ENCODE data around the gene SPAG5. TPM values are rescaled to one million over a fixed set of nuclear protein-coding genes. Genes with fewer than 3 reads are reported as not detected.
"Not testable (repeated sequence)": the region's sequence is repeated elsewhere in the genome, so short reads cannot be mapped to it uniquely, and the experiment has no call there.

Gene SPAG5
- total RNA-seq, 4 donors from 2014 or later = 8.9 to 21.5 (median 13.6) TPM

DNA sequence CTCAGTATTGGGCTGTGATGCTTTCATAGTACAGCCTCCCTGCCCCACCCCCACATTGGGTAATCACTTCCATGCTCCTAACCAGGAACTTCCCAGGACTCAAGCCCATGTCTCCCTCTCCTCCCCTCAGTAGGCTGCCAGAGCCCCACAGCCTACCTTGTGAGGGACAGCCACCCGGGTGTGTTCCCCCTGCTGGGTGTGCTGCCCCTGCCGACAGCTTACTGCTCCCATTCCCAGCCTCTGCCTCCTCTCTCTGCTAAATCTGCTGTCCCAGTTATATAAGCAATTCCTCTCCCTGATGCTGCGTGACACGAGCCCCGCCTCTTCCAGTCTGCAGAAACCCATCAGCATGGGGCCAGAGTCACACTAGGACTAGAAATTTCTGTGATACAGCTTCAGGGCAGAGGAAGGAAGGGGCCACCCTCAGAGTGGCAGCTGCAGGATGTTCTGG is 15.1 kb upstream of the SPAG5 start, which contains the start of gene RSKR:
Gene RSKR (minus strand): TSS at position 255 of the 451 bp plus-strand sequence. CDS start 24 bp downstream, at position 231.
- intact Hi-C loops (cut with DNase I; ENCODE audit: low total_unique reads) = loop anchor here (5.0 kb wide), 1 partner anchor 122 kb away; no protein-coding TSS in a partner anchor
- WGBS, 2 donors (ENCODE audit: low coverage in 1 of 2) = 69 to 80% methylated on average over 3 to 5 of the region's 5 CpGs
- DNase-seq = no peak
- H3K27ac ChIP-seq = no peak within 1 kb of the TSS
- TF ChIP-seq POLR2A (IDR thresholded peaks at IDR 0.05) (no peak), EP300 (IDR thresholded peaks at IDR 0.05; ENCODE audit: low read depth) (no peak), CTCF (IDR thresholded peaks at IDR 0.05) (no peak), POLR2AphosphoS5 (IDR thresholded peaks at IDR 0.05) (no peak)
- no peaks in the 10 kb centered on the region for H3K9me3 ChIP-seq
- no peak within 1 kb of the TSS for H3K4me3 ChIP-seq
- no peaks in the 10 kb centered on the region for H3K27me3 ChIP-seq
- in situ Hi-C loops (cut with MboI; ENCODE audit: low pct_ligation_motif_present in 1 of 4, low pct_unique_long_range_greater_than_20kb in 1 of 4, low sequenced_read_pairs in 3 of 4) = loop anchor here in 2 of 4 donors (10.0 kb wide), 1 partner anchor 119 kb away; no protein-coding TSS in a partner anchor
- H3K36me3 ChIP-seq = peaks cover 0 to 49% (median 20%) of the 10 kb centered on the region in 4 donors
- peaks cover 0 to 3% (median 0%) of the 10 kb centered on the region in 4 donors for H3K4me1 ChIP-seq

DNA sequence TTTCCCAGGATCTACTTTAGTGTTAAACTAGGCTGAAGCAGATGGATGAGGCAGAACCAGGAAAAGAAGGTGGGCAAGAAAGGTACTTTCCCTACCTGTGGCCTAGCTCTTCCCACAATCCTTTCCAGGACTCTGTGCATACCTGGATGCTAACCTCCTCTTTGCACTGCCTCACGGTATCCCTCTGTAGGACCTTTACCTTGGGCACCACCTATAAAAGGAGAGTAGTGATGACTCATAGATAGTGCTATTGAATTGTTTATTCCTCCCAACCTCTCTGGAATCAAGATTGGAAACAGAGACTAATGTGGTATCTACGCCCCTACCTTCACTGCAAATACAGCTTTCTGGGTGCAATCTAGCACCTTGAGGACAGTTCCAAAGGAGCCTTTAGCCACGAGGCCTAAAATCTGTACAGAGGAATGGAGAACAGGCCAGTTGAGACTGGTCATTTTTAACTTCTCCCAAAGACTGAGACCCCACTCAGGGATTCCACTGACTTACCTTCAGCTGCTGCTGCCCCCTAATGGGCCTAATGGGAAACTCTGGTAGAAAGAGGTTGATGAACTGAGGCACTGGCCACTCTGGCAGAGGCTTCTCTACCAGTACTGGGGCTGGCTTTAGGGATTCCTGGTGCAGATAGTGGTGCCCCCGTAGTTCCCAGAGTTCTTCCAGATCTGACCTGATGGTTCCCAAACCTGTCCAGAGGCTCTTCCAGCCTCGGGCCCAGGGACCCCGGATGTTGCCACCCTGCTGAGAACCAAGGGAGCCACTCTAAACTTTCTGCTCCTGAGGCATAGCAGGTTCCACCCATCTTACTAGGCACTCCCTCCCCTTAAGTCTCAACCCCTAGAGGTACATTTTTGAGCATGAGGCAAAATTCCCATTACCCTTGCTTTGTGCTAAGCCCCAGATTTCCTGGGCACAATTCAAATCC is 14.4 kb upstream of the SPAG5 start:
- intact Hi-C loops (cut with DNase I; ENCODE audit: low total_unique reads) = loop anchor here (5.0 kb wide), 1 partner anchor 121 kb away; no protein-coding TSS in a partner anchor

GRCh38 chr17:28612531-28612930 is 13.7 kb upstream of the SPAG5 start:
- TF ChIP-seq EP300 (IDR thresholded peaks at IDR 0.05; ENCODE audit: low read depth) (no peak), POLR2A (IDR thresholded peaks at IDR 0.05) (no peak), CTCF (IDR thresholded peaks at IDR 0.05) (no peak), POLR2AphosphoS5 (IDR thresholded peaks at IDR 0.05) (no peak)
- H3K4me1 ChIP-seq = peaks cover 0 to 3% (median 0%) of the 10 kb centered on the region in 4 donors
- H3K36me3 ChIP-seq = peaks cover 0 to 35% (median 13%) of the 10 kb centered on the region in 4 donors
- intact Hi-C loops (cut with DNase I; ENCODE audit: low total_unique reads) (loop anchor here (5.0 kb wide), 1 partner anchor 120 kb away; no protein-coding TSS in a partner anchor), in situ Hi-C loops (cut with MboI; ENCODE audit: low pct_ligation_motif_present in 1 of 4, low pct_unique_long_range_greater_than_20kb in 1 of 4, low sequenced_read_pairs in 3 of 4) (loop anchor here in 2 of 4 donors (10.0 kb wide), 1 partner anchor 118 kb away; no protein-coding TSS in a partner anchor)
- no peak for DNase-seq
- WGBS, 2 donors (ENCODE audit: low coverage in 1 of 2) = 61 to 63% methylated on average over 2 of the region's 2 CpGs
- H3K27me3 ChIP-seq = no peaks in the 10 kb centered on the region
- no peak overlapping the region for H3K27ac ChIP-seq
- H3K4me3 ChIP-seq = no peak overlapping the region
- no peaks in the 10 kb centered on the region for H3K9me3 ChIP-seq

More for the DNA sequence above, 14.4 kb upstream of the SPAG5 start:
- H3K27me3 ChIP-seq = no peaks in the 10 kb centered on the region
- peaks cover 0 to 3% (median 0%) of the 10 kb centered on the region in 4 donors for H3K4me1 ChIP-seq
- no peak overlapping the region for H3K27ac ChIP-seq
- in situ Hi-C loops (cut with MboI; ENCODE audit: low pct_ligation_motif_present in 1 of 4, low pct_unique_long_range_greater_than_20kb in 1 of 4, low sequenced_read_pairs in 3 of 4) = loop anchor here in 2 of 4 donors (10.0 kb wide), 1 partner anchor 118 kb away; no protein-coding TSS in a partner anchor
- TF ChIP-seq CTCF (IDR thresholded peaks at IDR 0.05) = peak; percentile 52 to 61 (median 56)
- no peak for TF ChIP-seq POLR2A (IDR thresholded peaks at IDR 0.05)
- no peak overlapping the region for H3K4me3 ChIP-seq
- 82% methylated on average over 6 of the region's 6 CpGs; no CpG with 5 or more reads in 1 of the 2 donors for WGBS, 2 donors (ENCODE audit: low coverage in 1 of 2)
- peak; percentile 21 for DNase-seq
- no peaks in the 10 kb centered on the region for H3K9me3 ChIP-seq
- H3K36me3 ChIP-seq = peaks cover 0 to 41% (median 17%) of the 10 kb centered on the region in 4 donors

GRCh38 chr17:28610376-28610775 is 11.6 kb upstream of the SPAG5 start:
- WGBS, 2 donors (ENCODE audit: low coverage in 1 of 2) = 42 to 68% methylated on average over 8 of the region's 8 CpGs
- Histone ChIP-seq H3K4me1 (peaks cover 0 to 3% (median 0%) of the 10 kb centered on the region in 4 donors), H3K36me3 (peaks cover 0 to 13% (median 4%) of the 10 kb centered on the region in 4 donors), H3K27me3 (no peaks in the 10 kb centered on the region), H3K4me3 (no peak overlapping the region), H3K9me3 (no peaks in the 10 kb centered on the region), H3K27ac (peak overlapping the region in 2 of 4 donors; percentile 16 to 32)
- intact Hi-C loops (cut with DNase I; ENCODE audit: low total_unique reads) (loop anchor here (5.0 kb wide), 1 partner anchor 118 kb away; no protein-coding TSS in a partner anchor), in situ Hi-C loops (cut with MboI; ENCODE audit: low pct_ligation_motif_present in 1 of 4, low pct_unique_long_range_greater_than_20kb in 1 of 4, low sequenced_read_pairs in 3 of 4) (loop anchor here in 2 of 4 donors (10.0 kb wide), 1 partner anchor 116 kb away; no protein-coding TSS in a partner anchor)
- peak; percentile 17 for DNase-seq
- no peak for TF ChIP-seq POLR2AphosphoS5 (IDR thresholded peaks at IDR 0.05)
- TF ChIP-seq CTCF (IDR thresholded peaks at IDR 0.05) = no peak
- no peak for TF ChIP-seq POLR2A (IDR thresholded peaks at IDR 0.05)
- TF ChIP-seq EP300 (IDR thresholded peaks at IDR 0.05; ENCODE audit: low read depth) = no peak

DNA sequence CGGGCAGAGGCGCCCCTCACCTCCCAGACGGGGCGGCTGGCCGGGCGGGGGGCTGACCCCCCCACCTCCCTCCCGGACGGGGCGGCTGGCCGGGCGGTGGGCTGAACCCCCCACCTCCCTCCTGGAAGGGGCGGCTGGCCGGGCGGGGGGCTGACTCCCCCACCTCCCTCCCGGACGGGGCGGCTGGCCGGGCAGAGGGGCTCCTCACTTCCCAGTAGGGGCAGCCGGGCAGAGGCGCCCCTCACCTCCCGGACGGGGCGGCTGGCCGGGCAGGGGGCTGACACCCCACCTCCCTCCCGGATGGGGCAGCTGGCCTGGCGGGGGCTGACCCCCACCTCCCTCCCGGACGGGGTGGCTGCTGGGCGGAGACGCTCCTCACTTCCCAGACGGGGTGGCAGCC is 5.2 kb upstream of the SPAG5 start:
- H3K27ac ChIP-seq; in situ Hi-C loops (cut with MboI; ENCODE audit: low pct_ligation_motif_present in 1 of 4, low pct_unique_long_range_greater_than_20kb in 1 of 4, low sequenced_read_pairs in 3 of 4); H3K36me3 ChIP-seq; H3K27me3 ChIP-seq; H3K9me3 ChIP-seq; DNase-seq; H3K4me3 ChIP-seq: not testable (repeated sequence)
- intact Hi-C loops (cut with DNase I; ENCODE audit: low total_unique reads) = loop anchor here (10.0 kb wide), 1 partner anchor 59 kb away; no protein-coding TSS in a partner anchor
- peaks cover 0 to 10% (median 9%) of the 10 kb centered on the region in 4 donors for H3K4me1 ChIP-seq
- WGBS, 2 donors (ENCODE audit: low coverage in 1 of 2) = 94% methylated on average over 12 of the region's 31 CpGs; no CpG with 5 or more reads in 1 of the 2 donors
